Measurements from ENCODE around the gene MRPL51.

Gene MRPL51

GRCh38 chr12:6538420-6539313, 45.6 kb upstream of the MRPL51 start:
- TF ChIP-seq TAF1 (IDR thresholded peaks at IDR 0.05; ENCODE audit: low read depth) (no peak), YY1 (IDR thresholded peaks at IDR 0.05; ENCODE audit: low read depth) (no peak), MAX (IDR thresholded peaks at IDR 0.05) (no peak), ZBTB7A (IDR thresholded peaks at IDR 0.05; ENCODE audit: low read depth) (no peak), CEBPB (IDR thresholded peaks at IDR 0.05) (no peak), TCF12 (IDR thresholded peaks at IDR 0.05; ENCODE audit: low read depth) (no peak), NFIC (IDR thresholded peaks at IDR 0.05) (no peak), REST (IDR thresholded peaks at IDR 0.05; ENCODE audit: low read depth) (no peak), USF1 (IDR thresholded peaks at IDR 0.05) (no peak), EGR1 (IDR thresholded peaks at IDR 0.05) (no peak), CREB1 (IDR thresholded peaks at IDR 0.05; ENCODE audit: low read depth) (no peak), TEAD4 (IDR thresholded peaks at IDR 0.05) (no peak; the same call in 1 of the 2 replicates), EP300 (IDR thresholded peaks at IDR 0.05; ENCODE audit: borderline replicate concordance) (no peak; the same call in 1 of the 2 replicates), FOXM1 (IDR thresholded peaks at IDR 0.05; ENCODE audit: borderline replicate concordance, low read depth) (no peak), RAD21 (IDR thresholded peaks at IDR 0.05; ENCODE audit: low read depth) (no peak)

- peak; percentile 54; the same call in 1 of the 2 replicates for TF ChIP-seq RAD21 (IDR thresholded peaks at IDR 0.05; ENCODE audit: low read depth)
- TF ChIP-seq TAF1 (IDR thresholded peaks at IDR 0.05; ENCODE audit: low read depth), result peak; percentile 15; the same call in 1 of the 2 replicates
- TF ChIP-seq TEAD4 (IDR thresholded peaks at IDR 0.05), result peak; percentile 28; the same call in 1 of the 2 replicates
Observed at GRCh38 chr12:6537580-6538419, 44.7 kb upstream of the MRPL51 start.

- TF ChIP-seq NFIC (IDR thresholded peaks at IDR 0.05) (no peak), REST (IDR thresholded peaks at IDR 0.05; ENCODE audit: low read depth) (no peak), EP300 (IDR thresholded peaks at IDR 0.05; ENCODE audit: borderline replicate concordance) (no peak), TEAD4 (IDR thresholded peaks at IDR 0.05) (no peak), TAF1 (IDR thresholded peaks at IDR 0.05; ENCODE audit: low read depth) (no peak), USF1 (IDR thresholded peaks at IDR 0.05) (no peak)
Observed at GRCh38 chr12:6536894-6537579, 44.0 kb upstream of the MRPL51 start.

GRCh38 chr12:6535960-6536847, 43.1 kb upstream of the MRPL51 start:
- TF ChIP-seq REST (IDR thresholded peaks at IDR 0.05; ENCODE audit: low read depth), result no peak
- no peak for TF ChIP-seq CEBPB (IDR thresholded peaks at IDR 0.05)
- no peak for TF ChIP-seq USF1 (IDR thresholded peaks at IDR 0.05)
- TF ChIP-seq TAF1 (IDR thresholded peaks at IDR 0.05; ENCODE audit: low read depth), result no peak
- TF ChIP-seq MAX (IDR thresholded peaks at IDR 0.05), result no peak
- no peak for TF ChIP-seq TCF12 (IDR thresholded peaks at IDR 0.05; ENCODE audit: low read depth)
- no peak for TF ChIP-seq YY1 (IDR thresholded peaks at IDR 0.05; ENCODE audit: low read depth)
- TF ChIP-seq CREB1 (IDR thresholded peaks at IDR 0.05; ENCODE audit: low read depth), result no peak
- TF ChIP-seq TEAD4 (IDR thresholded peaks at IDR 0.05), result no peak; the same call in 1 of the 2 replicates

Data from Ishikawa (cell line).